A549 (cell line): ENCODE data around the gene ZFYVE19. TPM values are rescaled to one million over a fixed set of nuclear protein-coding genes. Genes with fewer than 3 reads are reported as not detected.

Experiments used
- ATAC-seq, 2 experiments: fragments of 200-7000 bp in 1 of 2; fragments of >200 bp in 1 of 2; cut with Nextera tagmentation in 1 of 2; cut with Tn5 transposase in 1 of 2; 3 replicates each; pipeline versions ENCODE4 v1.8.0 to v1.9.1; 2018 to 2020; ENCODE audit warnings: mild to moderate bottlenecking in 1 of 2, moderate library complexity in 1 of 2
- CTCF ChIA-PET: fragments of 300-600 bp; sonication (Branson Sonifier 250); formaldehyde crosslinking; extraction: SDS; loops from one replicate; lab custom pipeline; 2021; ENCODE audit warnings: antibody characterized with exemption, inconsistent platforms; lab: Yijun Ruan, JAX
- POLR2A ChIA-PET: fragments of 350-600 bp; formaldehyde crosslinking; extraction: SDS; loops from one replicate; lab custom pipeline; 2021; ENCODE audit warnings: antibody characterized with exemption, inconsistent platforms; lab: Yijun Ruan, JAX
- DNase-seq, 2 experiments: peaks; one replicate each; pipeline versions ENCODE4 v3.0.0 to v3.0.0-alpha.2; 2011 to 2016; ENCODE audit warnings: low read depth in 1 of 2, low spot score in 1 of 2
- FAIRE-seq: peaks from 2 replicates; lab custom pipeline; 2011; peaks lifted over from hg19 to GRCh38; lab: Jason Lieb, UNC
- H3K27ac ChIP-seq, 2 experiments: fragments of >200 bp; sonication (Bioruptor Twin); formaldehyde crosslinking; 3 replicates each; pipeline ENCODE4 v1.5.1; 2016 to 2017
- H3K4me1 ChIP-seq: fragments of >200 bp; sonication (Bioruptor Twin); formaldehyde crosslinking; 3 replicates; pipeline ENCODE4 v1.6.1; 2016
- H3K4me2 ChIP-seq: fragments of >200 bp; sonication (Bioruptor Twin); formaldehyde crosslinking; 3 replicates; pipeline ENCODE4 v1.6.1; 2016
- H3K4me3 ChIP-seq: fragments of >200 bp; sonication (Bioruptor Twin); formaldehyde crosslinking; 3 replicates; pipeline ENCODE4 v1.5.1; 2016
- H3K9me3 ChIP-seq: fragments of >200 bp; sonication (Bioruptor Twin); formaldehyde crosslinking; 3 replicates; pipeline ENCODE4 v1.6.1; 2016
- ATOH8 ChIP-seq: fragments of 250-450 bp; sonication (Bioruptor Pico); IDR thresholded peaks from 2 replicates; pipeline ENCODE4 v1.5.0; 2020; ENCODE audit warnings: low read depth, mild to moderate bottlenecking, moderate library complexity
- CBX2 ChIP-seq: fragments of 200-600 bp; sonication (generic); IDR thresholded peaks from 2 replicates; pipeline ENCODE4 v1.6.1; 2016; ENCODE audit warnings: low read depth, mild to moderate bottlenecking, borderline replicate concordance
- CEBPB ChIP-seq, 2 experiments: fragments of >200 bp in 1 of 2; sonication (Bioruptor Twin) in 1 of 2; formaldehyde crosslinking in 1 of 2; IDR thresholded peaks; 2 replicates each; pipeline ENCODE4 v1.6.1; 2012 to 2016
- EHMT2 ChIP-seq: fragments of 200-600 bp; sonication (generic); IDR thresholded peaks from 2 replicates; pipeline ENCODE4 v1.6.1; 2016; ENCODE audit warnings: antibody characterized with exemption, low read depth, mild to moderate bottlenecking, moderate library complexity
- FOSB ChIP-seq: fragments of 250-450 bp; sonication (Bioruptor Pico); IDR thresholded peaks from 2 replicates; pipeline ENCODE4 v1.5.0; 2020; ENCODE audit warnings: mild to moderate bottlenecking, moderate library complexity
- FOXS1 ChIP-seq: fragments of 250-450 bp; sonication (Bioruptor Pico); IDR thresholded peaks from 2 replicates; pipeline ENCODE4 v1.5.0; 2020; ENCODE audit warnings: mild to moderate bottlenecking, moderate library complexity
- HOXB5 ChIP-seq: fragments of 250-450 bp; sonication (Bioruptor Pico); IDR thresholded peaks from 2 replicates; pipeline ENCODE4 v1.5.0; 2020; ENCODE audit warnings: mild to moderate bottlenecking, moderate library complexity
- KDM1A ChIP-seq: fragments of 200-600 bp; sonication (generic); IDR thresholded peaks from 2 replicates; pipeline ENCODE4 v1.6.1; 2016; ENCODE audit warnings: low read depth, mild to moderate bottlenecking
- RARB ChIP-seq: fragments of 250-450 bp; sonication (Bioruptor Pico); IDR thresholded peaks from 2 replicates; pipeline ENCODE4 v1.8.0; 2021; ENCODE audit warnings: mild to moderate bottlenecking, moderate library complexity
- REST ChIP-seq: fragments of 200-600 bp; sonication (generic); IDR thresholded peaks from 2 replicates; pipeline ENCODE4 v1.6.1; 2016; ENCODE audit warnings: antibody characterized with exemption, mild to moderate bottlenecking, moderate library complexity
- SREBF2 ChIP-seq: fragments of 450-650 bp; IDR thresholded peaks from 2 replicates; pipeline ENCODE4 v1.6.1; 2014; ENCODE audit warnings: mild to moderate bottlenecking, moderate library complexity
- USF2 ChIP-seq: fragments of 450-650 bp; IDR thresholded peaks from 2 replicates; pipeline ENCODE4 v1.6.1; 2014; ENCODE audit warnings: antibody characterized with exemption
- ZC3H11A ChIP-seq: fragments of 450-650 bp; IDR thresholded peaks from 2 replicates; pipeline ENCODE4 v1.6.1; 2014; ENCODE audit warnings: antibody characterized with exemption, mild to moderate bottlenecking
- ZFP36 ChIP-seq: fragments of 450-650 bp; IDR thresholded peaks from 2 replicates; pipeline ENCODE4 v1.6.1; 2014; ENCODE audit warnings: borderline replicate concordance; ENCODE audit not compliant: partially characterized antibody
- WGBS: methylation state at CpG from one replicate; pipeline ENCODE4 v1.1.6; 2017; ENCODE audit errors: missing lambda C conversion rate; 5-methylcytosine and 5-hydroxymethylcytosine counted together
- polyA plus RNA-seq, 4 experiments: library from polyadenylated mRNA; depleted of rRNA in 3 of 4; stranded (reverse); fragments of >200 nt; fragmentation: RNase III in 1 of 4; extraction: RNeasy Plus Mini Kit Qiagen cat#74134 plus additional on column Dnase treatment in 1 of 4; gene quantifications; 2 replicates in 3 of 4; 3 replicates in 1 of 4; pipeline ENCODE4 v1.2.3, GENCODE V29; 2011 to 2017
- TF ChIP-seq, protein P1 (sequence below): IDR thresholded peaks from 2 replicates; pipeline ENCODE4 v1.6.1; 2012
- TF ChIP-seq, protein P2 (sequence below): fragments of 250-450 bp; sonication (Bioruptor Pico); IDR thresholded peaks from 2 replicates; pipeline ENCODE4 v1.5.0; 2021; ENCODE audit warnings: mild to moderate bottlenecking, moderate library complexity, borderline replicate concordance
- TF ChIP-seq, protein P3 (sequence below): fragments of >200 bp; sonication (Bioruptor Twin); formaldehyde crosslinking; IDR thresholded peaks from 3 replicates; pipeline ENCODE4 v1.6.1; 2016

The ZFYVE19 gene
- polyA plus RNA-seq, 2 of the 4 experiments (the other 2 are of a cell fraction), result 15.6 to 25.6 TPM

- ATAC-seq (no peak), FAIRE-seq (no peak), DNase-seq (no peak)
- ChIA-PET CTCF (interaction anchor here (0.6 to 2.9 kb wide), 5 partner anchors 12 to 329 kb away, joined by 3 to 19 read pairs (median 4); no protein-coding TSS in a partner anchor), POLR2A (no interaction called here)
- WGBS, result 98% methylated on average over 3 of the region's 17 CpGs
- H3K4me3 ChIP-seq, result no peak overlapping the region
- H3K27ac ChIP-seq, result no peak overlapping the region
- no peaks in the 10 kb centered on the region for H3K9me3 ChIP-seq
- H3K4me2 ChIP-seq, result no peak overlapping the region
- no peak for TF ChIP-seq RARB (CRISPR knock-in tag)
- TF ChIP-seq FOXS1 (CRISPR knock-in tag), result no peak
- no peak for TF ChIP-seq CEBPB (IDR thresholded peaks at IDR 0.05)
- TF ChIP-seq ZFP36, result no peak
- TF ChIP-seq, protein P1, sequence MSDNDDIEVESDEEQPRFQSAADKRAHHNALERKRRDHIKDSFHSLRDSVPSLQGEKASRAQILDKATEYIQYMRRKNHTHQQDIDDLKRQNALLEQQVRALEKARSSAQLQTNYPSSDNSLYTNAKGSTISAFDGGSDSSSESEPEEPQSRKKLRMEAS, result no peak
- no peak for TF ChIP-seq ATOH8 (CRISPR knock-in tag)
- TF ChIP-seq KDM1A, result no peak
- TF ChIP-seq ZC3H11A, result no peak
- no peak for TF ChIP-seq FOSB (CRISPR knock-in tag)
- no peak for TF ChIP-seq HOXB5 (CRISPR knock-in tag)
- no peak for TF ChIP-seq REST
- no peak for TF ChIP-seq USF2
- no peak for TF ChIP-seq EHMT2
- TF ChIP-seq, protein P2, sequence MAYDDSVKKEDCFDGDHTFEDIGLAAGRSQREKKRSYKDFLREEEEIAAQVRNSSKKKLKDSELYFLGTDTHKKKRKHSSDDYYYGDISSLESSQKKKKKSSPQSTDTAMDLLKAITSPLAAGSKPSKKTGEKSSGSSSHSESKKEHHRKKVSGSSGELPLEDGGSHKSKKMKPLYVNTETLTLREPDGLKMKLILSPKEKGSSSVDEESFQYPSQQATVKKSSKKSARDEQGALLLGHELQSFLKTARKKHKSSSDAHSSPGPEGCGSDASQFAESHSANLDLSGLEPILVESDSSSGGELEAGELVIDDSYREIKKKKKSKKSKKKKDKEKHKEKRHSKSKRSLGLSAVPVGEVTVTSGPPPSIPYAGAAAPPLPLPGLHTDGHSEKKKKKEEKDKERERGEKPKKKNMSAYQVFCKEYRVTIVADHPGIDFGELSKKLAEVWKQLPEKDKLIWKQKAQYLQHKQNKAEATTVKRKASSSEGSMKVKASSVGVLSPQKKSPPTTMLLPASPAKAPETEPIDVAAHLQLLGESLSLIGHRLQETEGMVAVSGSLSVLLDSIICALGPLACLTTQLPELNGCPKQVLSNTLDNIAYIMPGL (CRISPR knock-in tag), result no peak
- no peak for TF ChIP-seq CBX2
- no peak for TF ChIP-seq SREBF2
- TF ChIP-seq, protein P3, sequence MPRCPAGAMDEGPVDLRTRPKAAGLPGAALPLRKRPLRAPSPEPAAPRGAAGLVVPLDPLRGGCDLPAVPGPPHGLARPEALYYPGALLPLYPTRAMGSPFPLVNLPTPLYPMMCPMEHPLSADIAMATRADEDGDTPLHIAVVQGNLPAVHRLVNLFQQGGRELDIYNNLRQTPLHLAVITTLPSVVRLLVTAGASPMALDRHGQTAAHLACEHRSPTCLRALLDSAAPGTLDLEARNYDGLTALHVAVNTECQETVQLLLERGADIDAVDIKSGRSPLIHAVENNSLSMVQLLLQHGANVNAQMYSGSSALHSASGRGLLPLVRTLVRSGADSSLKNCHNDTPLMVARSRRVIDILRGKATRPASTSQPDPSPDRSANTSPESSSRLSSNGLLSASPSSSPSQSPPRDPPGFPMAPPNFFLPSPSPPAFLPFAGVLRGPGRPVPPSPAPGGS, result no peak
- H3K4me1 ChIP-seq, result peaks cover 3% of the 10 kb centered on the region; the same call in 2 of the 3 replicates
These were observed 36.7 kb upstream of the ZFYVE19 start for GRCh38 chr15:40770147-40770721.
